ENCODE measurements around the gene RNGTT. TPM values are rescaled to one million over a fixed set of nuclear protein-coding genes. Genes with fewer than 3 reads are reported as not detected.

Gene RNGTT
- polyA plus RNA-seq, 1 donor (not counting 4 experiments of a cell fraction or from before 2014, with no cell fraction given): 9.7 TPM

DNA sequence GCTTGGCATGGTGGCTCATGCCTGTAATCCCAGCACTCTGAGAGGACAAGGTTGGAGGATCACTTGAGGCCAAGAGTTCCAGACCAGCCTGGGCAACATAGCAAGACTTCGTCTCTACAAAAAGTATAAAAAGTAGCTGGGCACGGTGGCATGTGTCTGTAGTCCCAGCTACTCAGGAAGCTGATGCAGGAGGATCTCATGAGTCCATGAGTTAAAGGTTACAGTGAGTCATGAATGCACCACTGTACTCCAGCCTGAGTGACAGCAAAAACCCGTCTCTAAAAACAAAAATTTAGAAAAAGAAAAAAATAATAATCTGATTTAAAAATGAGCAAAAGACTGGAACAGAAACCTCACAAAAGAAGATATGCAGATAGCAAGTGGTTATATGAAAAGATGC is 279.7 kb downstream of the RNGTT start:
- dilution Hi-C loops (cut with MboI; ENCODE audit: extremely low pct_ligation_motif_present, low sequenced_read_pairs): no loop called here
- TF ChIP-seq EZH2 (IDR thresholded peaks at IDR 0.05; ENCODE audit: low read length): no peak
- no peaks in the 10 kb centered on the region for H4K20me1 ChIP-seq (ENCODE audit: control insufficient read depth, extremely low read depth, insufficient read depth, low read length)
- no peak for DNase-seq (ENCODE audit: low read depth, low spot score)
- H3K79me2 ChIP-seq (ENCODE audit: control insufficient read depth, insufficient read depth, low read length): no peaks in the 10 kb centered on the region
- H3K27ac ChIP-seq (ENCODE audit: control insufficient read depth, insufficient read depth, low read length): no peak overlapping the region
- no peaks in the 10 kb centered on the region for H3K4me1 ChIP-seq (ENCODE audit: control insufficient read depth, extremely low read depth, insufficient read depth, low read length)
- H3K9me3 ChIP-seq (ENCODE audit: control insufficient read depth, low read depth, low read length): no peaks in the 10 kb centered on the region
- H3K27me3 ChIP-seq (ENCODE audit: control insufficient read depth, extremely low read depth, insufficient read depth, low read length): no peaks in the 10 kb centered on the region
- H3K9ac ChIP-seq (ENCODE audit: control insufficient read depth, extremely low read depth, insufficient read depth, low read length): no peak overlapping the region
- H3K36me3 ChIP-seq (ENCODE audit: control insufficient read depth in 2 of 2, extremely low read depth in 1 of 2, insufficient read depth in 2 of 2, low read length in 2 of 2): no peaks in the 10 kb centered on the region
- FAIRE-seq: no peak
- no peak overlapping the region for H3K4me2 ChIP-seq (ENCODE audit: control insufficient read depth, extremely low read depth, insufficient read depth, low read depth, low read length)
- no peak overlapping the region for H2AFZ ChIP-seq (ENCODE audit: control insufficient read depth, low read length)
- no peak overlapping the region for H3K4me3 ChIP-seq (ENCODE audit: control insufficient read depth in 2 of 3, extremely low read depth in 1 of 3, insufficient read depth in 2 of 3, low read depth in 1 of 3, low read length in 3 of 3)
- H3K9me1 ChIP-seq (ENCODE audit: control insufficient read depth, extremely low read depth, insufficient read depth, low read length): no peaks in the 10 kb centered on the region

DNA sequence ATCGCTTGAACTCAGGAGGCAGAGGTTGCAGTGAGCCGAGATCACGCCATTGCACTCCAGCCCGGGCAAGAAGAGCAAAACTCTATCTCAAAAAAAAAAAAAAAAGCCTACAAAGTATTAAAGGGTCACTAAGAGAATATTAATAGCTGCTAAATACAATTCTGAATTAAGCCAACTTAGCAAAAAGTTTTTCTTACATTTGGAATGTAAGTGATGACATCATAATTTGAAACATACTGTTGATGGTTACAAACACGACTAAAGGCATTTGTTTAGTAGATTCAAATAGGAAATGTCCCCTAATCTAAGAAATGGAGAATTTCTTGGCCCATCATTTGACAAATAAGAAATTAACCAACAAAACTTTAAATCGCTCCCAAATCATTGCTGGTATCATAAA is 282.8 kb downstream of the RNGTT start:
- Histone ChIP-seq H4K20me1 (ENCODE audit: control insufficient read depth, extremely low read depth, insufficient read depth, low read length) (no peaks in the 10 kb centered on the region), H3K27ac (ENCODE audit: control insufficient read depth, insufficient read depth, low read length) (no peak overlapping the region), H3K9ac (ENCODE audit: control insufficient read depth, extremely low read depth, insufficient read depth, low read length) (no peak overlapping the region), H3K4me3 (ENCODE audit: control insufficient read depth in 2 of 3, extremely low read depth in 1 of 3, insufficient read depth in 2 of 3, low read depth in 1 of 3, low read length in 3 of 3) (no peak overlapping the region), H3K4me1 (ENCODE audit: control insufficient read depth, extremely low read depth, insufficient read depth, low read length) (no peaks in the 10 kb centered on the region), H3K36me3 (ENCODE audit: control insufficient read depth in 2 of 2, extremely low read depth in 1 of 2, insufficient read depth in 2 of 2, low read length in 2 of 2) (no peaks in the 10 kb centered on the region), H3K27me3 (ENCODE audit: control insufficient read depth, extremely low read depth, insufficient read depth, low read length) (no peaks in the 10 kb centered on the region), H3K4me2 (ENCODE audit: control insufficient read depth, extremely low read depth, insufficient read depth, low read depth, low read length) (no peak overlapping the region), H3K79me2 (ENCODE audit: control insufficient read depth, insufficient read depth, low read length) (no peaks in the 10 kb centered on the region), H3K9me3 (ENCODE audit: control insufficient read depth, low read depth, low read length) (no peaks in the 10 kb centered on the region), H3K9me1 (ENCODE audit: control insufficient read depth, extremely low read depth, insufficient read depth, low read length) (no peaks in the 10 kb centered on the region), H2AFZ (ENCODE audit: control insufficient read depth, low read length) (no peak overlapping the region)
- TF ChIP-seq, protein P1, sequence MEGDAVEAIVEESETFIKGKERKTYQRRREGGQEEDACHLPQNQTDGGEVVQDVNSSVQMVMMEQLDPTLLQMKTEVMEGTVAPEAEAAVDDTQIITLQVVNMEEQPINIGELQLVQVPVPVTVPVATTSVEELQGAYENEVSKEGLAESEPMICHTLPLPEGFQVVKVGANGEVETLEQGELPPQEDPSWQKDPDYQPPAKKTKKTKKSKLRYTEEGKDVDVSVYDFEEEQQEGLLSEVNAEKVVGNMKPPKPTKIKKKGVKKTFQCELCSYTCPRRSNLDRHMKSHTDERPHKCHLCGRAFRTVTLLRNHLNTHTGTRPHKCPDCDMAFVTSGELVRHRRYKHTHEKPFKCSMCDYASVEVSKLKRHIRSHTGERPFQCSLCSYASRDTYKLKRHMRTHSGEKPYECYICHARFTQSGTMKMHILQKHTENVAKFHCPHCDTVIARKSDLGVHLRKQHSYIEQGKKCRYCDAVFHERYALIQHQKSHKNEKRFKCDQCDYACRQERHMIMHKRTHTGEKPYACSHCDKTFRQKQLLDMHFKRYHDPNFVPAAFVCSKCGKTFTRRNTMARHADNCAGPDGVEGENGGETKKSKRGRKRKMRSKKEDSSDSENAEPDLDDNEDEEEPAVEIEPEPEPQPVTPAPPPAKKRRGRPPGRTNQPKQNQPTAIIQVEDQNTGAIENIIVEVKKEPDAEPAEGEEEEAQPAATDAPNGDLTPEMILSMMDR (optimal IDR thresholded peaks at IDR 0.05 in 1 of 3, IDR thresholded peaks at IDR 0.05 in 1 of 3, conservative IDR thresholded peaks at IDR 0.05 in 1 of 3; ENCODE audit: extremely low read depth in 1 of 3, insufficient read depth in 2 of 3, low read length in 3 of 3): no peak
- no peak for TF ChIP-seq EZH2 (IDR thresholded peaks at IDR 0.05; ENCODE audit: low read length)
- DNase-seq (ENCODE audit: low read depth, low spot score): no peak
- FAIRE-seq: no peak
- dilution Hi-C loops (cut with MboI; ENCODE audit: extremely low pct_ligation_motif_present, low sequenced_read_pairs): no loop called here

DNA sequence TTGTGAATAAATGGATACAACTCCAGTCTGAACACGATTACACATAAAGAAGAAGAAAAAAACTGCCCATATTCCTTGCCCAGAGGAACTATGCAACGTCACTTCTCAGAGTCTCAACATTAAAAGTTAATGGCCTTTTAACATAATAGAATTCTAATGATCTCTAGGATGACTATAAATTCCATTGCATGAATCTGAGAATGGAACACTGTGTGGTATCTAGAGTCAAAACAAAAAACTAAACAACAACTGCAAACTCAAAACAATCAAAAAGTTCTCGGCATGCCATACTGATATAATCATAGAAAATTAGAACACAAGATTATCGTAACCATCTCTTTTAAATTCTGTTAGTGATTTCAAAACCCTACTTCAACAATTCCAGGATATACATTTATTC is 283.6 kb downstream of the RNGTT start:
- H3K4me1 ChIP-seq (ENCODE audit: control insufficient read depth, extremely low read depth, insufficient read depth, low read length): no peaks in the 10 kb centered on the region
- no peak overlapping the region for H3K4me2 ChIP-seq (ENCODE audit: control insufficient read depth, extremely low read depth, insufficient read depth, low read depth, low read length)
- TF ChIP-seq EZH2 (IDR thresholded peaks at IDR 0.05; ENCODE audit: low read length): no peak
- TF ChIP-seq, protein P1 (optimal IDR thresholded peaks at IDR 0.05 in 1 of 3, IDR thresholded peaks at IDR 0.05 in 1 of 3, conservative IDR thresholded peaks at IDR 0.05 in 1 of 3; ENCODE audit: extremely low read depth in 1 of 3, insufficient read depth in 2 of 3, low read length in 3 of 3): no peak
- H3K9ac ChIP-seq (ENCODE audit: control insufficient read depth, extremely low read depth, insufficient read depth, low read length): no peak overlapping the region
- H2AFZ ChIP-seq (ENCODE audit: control insufficient read depth, low read length): no peak overlapping the region
- no peak overlapping the region for H3K27ac ChIP-seq (ENCODE audit: control insufficient read depth, insufficient read depth, low read length)
- no peaks in the 10 kb centered on the region for H3K79me2 ChIP-seq (ENCODE audit: control insufficient read depth, insufficient read depth, low read length)
- no peaks in the 10 kb centered on the region for H3K9me1 ChIP-seq (ENCODE audit: control insufficient read depth, extremely low read depth, insufficient read depth, low read length)
- H4K20me1 ChIP-seq (ENCODE audit: control insufficient read depth, extremely low read depth, insufficient read depth, low read length): no peaks in the 10 kb centered on the region
- H3K4me3 ChIP-seq (ENCODE audit: control insufficient read depth in 2 of 3, extremely low read depth in 1 of 3, insufficient read depth in 2 of 3, low read depth in 1 of 3, low read length in 3 of 3): no peak overlapping the region
- DNase-seq (ENCODE audit: low read depth, low spot score): no peak
- no peaks in the 10 kb centered on the region for H3K36me3 ChIP-seq (ENCODE audit: control insufficient read depth in 2 of 2, extremely low read depth in 1 of 2, insufficient read depth in 2 of 2, low read length in 2 of 2)
- dilution Hi-C loops (cut with MboI; ENCODE audit: extremely low pct_ligation_motif_present, low sequenced_read_pairs): no loop called here
- no peaks in the 10 kb centered on the region for H3K27me3 ChIP-seq (ENCODE audit: control insufficient read depth, extremely low read depth, insufficient read depth, low read length)
- no peak for FAIRE-seq
- H3K9me3 ChIP-seq (ENCODE audit: control insufficient read depth, low read depth, low read length): no peaks in the 10 kb centered on the region
